Breast epithelium (tissue), 3 donors: ENCODE measurements around the gene TTC6.

Experiments
- POLR2A ChIP-seq: fragments of 450-650 bp; IDR thresholded peaks from one replicate; pipeline ENCODE4 v1.6.1; 2016; ENCODE audit warnings: antibody characterized with exemption, mild to moderate bottlenecking, moderate library complexity
- TF ChIP-seq, protein P1 (sequence below), 3 donors: fragments of 450-650 bp; IDR thresholded peaks; one replicate each; pipeline ENCODE4 v1.5.1; 2016 to 2017; ENCODE audit warnings: antibody characterized with exemption in 3 of 3, mild to moderate bottlenecking in 3 of 3, moderate library complexity in 3 of 3

DNA sequence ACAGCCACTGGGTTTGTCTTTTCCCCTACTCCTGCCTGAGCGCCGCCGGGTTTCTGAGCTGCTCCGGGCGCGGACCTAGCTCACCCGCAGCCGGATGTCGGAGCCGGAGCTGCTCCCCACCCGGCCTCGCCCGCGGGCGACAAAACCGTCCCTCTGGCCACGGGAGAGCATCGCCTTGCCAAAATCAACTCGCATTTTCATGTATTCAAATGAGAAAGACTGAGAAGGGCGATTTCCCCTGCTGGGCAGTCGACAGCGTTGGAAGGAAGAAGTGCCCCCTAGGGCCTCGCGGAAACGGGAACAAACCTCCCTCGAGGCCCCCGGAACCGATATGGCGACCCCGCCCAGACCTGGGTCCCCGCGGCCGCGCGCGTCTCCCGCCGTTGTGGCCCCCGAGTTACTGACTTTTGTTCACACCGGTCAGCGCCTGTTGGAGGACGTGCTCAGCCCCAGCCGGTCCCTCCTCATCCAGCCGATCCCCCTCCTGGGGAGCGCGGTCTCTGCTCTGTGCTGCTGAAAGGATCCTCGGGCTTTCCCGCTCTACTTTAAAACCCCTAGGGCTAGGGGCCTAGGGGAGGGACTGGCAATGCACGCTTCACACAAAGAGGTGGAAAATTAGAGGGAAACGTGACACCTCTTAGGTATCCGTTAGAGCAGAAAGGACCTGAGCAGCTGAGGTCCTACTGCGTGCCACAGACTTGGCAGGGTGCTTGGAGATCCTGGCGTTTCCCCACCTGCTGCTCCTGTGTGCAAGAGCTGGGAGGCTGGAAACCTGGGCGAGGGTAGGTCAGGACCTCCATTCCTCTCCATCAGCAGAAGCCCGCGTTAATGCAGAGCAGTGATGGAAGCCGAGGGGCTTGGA, 4.3 kb downstream of the TTC6 start:
- TF ChIP-seq, protein P1, sequence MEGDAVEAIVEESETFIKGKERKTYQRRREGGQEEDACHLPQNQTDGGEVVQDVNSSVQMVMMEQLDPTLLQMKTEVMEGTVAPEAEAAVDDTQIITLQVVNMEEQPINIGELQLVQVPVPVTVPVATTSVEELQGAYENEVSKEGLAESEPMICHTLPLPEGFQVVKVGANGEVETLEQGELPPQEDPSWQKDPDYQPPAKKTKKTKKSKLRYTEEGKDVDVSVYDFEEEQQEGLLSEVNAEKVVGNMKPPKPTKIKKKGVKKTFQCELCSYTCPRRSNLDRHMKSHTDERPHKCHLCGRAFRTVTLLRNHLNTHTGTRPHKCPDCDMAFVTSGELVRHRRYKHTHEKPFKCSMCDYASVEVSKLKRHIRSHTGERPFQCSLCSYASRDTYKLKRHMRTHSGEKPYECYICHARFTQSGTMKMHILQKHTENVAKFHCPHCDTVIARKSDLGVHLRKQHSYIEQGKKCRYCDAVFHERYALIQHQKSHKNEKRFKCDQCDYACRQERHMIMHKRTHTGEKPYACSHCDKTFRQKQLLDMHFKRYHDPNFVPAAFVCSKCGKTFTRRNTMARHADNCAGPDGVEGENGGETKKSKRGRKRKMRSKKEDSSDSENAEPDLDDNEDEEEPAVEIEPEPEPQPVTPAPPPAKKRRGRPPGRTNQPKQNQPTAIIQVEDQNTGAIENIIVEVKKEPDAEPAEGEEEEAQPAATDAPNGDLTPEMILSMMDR (IDR thresholded peaks at IDR 0.05) = no peak
- TF ChIP-seq POLR2A = no peak
